ENCODE results near the gene BACE1.

GRCh38 chr11:117255966-117256365, 60.1 kb downstream of the BACE1 start:
- TF ChIP-seq, protein P1, sequence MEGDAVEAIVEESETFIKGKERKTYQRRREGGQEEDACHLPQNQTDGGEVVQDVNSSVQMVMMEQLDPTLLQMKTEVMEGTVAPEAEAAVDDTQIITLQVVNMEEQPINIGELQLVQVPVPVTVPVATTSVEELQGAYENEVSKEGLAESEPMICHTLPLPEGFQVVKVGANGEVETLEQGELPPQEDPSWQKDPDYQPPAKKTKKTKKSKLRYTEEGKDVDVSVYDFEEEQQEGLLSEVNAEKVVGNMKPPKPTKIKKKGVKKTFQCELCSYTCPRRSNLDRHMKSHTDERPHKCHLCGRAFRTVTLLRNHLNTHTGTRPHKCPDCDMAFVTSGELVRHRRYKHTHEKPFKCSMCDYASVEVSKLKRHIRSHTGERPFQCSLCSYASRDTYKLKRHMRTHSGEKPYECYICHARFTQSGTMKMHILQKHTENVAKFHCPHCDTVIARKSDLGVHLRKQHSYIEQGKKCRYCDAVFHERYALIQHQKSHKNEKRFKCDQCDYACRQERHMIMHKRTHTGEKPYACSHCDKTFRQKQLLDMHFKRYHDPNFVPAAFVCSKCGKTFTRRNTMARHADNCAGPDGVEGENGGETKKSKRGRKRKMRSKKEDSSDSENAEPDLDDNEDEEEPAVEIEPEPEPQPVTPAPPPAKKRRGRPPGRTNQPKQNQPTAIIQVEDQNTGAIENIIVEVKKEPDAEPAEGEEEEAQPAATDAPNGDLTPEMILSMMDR (IDR thresholded peaks at IDR 0.05): no peak
- no peak for TF ChIP-seq POLR2A (IDR thresholded peaks at IDR 0.05)

Data from testis (tissue), 2 donors.